ENCODE measurements around the gene KCNH6. TPM values are rescaled to one million over a fixed set of nuclear protein-coding genes. Genes with fewer than 3 reads are reported as not detected.

KCNH6 gene
- total RNA-seq, 5 donors from 2014 or later (not counting 1 experiment from before 2014, with no cell fraction given) = not detected

DNA sequence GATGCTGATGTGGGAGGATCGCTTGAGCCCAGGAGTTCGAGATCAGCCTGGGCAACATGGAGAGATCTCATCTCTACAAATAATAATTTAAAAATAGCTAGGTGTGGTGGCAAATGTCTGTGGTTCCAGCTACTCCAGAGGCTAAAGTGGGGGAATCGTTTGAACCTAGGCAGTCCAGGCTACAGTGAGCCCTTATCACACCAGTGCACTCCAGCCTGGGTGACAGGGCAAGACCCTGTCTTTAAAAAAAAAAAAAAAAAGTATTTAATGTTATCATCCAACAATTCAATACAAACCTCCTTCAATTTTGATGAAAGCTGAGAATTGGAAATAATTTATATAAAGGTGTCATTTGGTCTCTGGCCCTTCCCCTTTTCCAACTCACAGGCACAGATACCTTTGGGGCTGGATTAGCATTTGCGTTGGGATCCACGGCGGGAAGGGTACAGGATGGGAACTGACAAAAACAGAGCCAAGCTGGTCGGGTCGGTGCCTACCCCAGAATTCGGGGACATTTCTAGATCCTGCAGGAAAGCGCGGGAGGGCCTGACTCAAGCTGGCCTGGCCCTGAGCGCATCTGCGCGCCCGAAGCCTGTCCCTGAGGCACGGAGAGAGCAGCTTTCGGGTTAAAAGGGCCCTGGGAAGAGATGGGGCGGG is 26.3 kb downstream of the KCNH6 start:
- H3K9me3 ChIP-seq = no peaks in the 10 kb centered on the region
- no peaks in the 10 kb centered on the region for H3K27me3 Mint-ChIP-seq
- H3K36me3 Mint-ChIP-seq = peaks cover 4% of the 10 kb centered on the region
- H3K36me3 ChIP-seq (ENCODE audit: control insufficient read depth in 2 of 2, extremely low read depth in 1 of 2, insufficient read depth in 1 of 2, low read length in 1 of 2) = no peaks in the 10 kb centered on the region
- peak in 1 of 35 experiments; percentile 6 for DNase-seq
- H3K9me3 Mint-ChIP-seq = no peaks in the 10 kb centered on the region
- 7% methylated on average over 15 of the region's 18 CpGs for WGBS (ENCODE audit: insufficient coverage)
- ATAC-seq (replicated peaks in 1 of 4) = peak in 2 of 4 experiments; percentile 13 to 20
- peak overlapping the region; percentile 97 for H3K27ac Mint-ChIP-seq
- peak overlapping the region; percentile 95 for H3K27ac ChIP-seq (ENCODE audit: low read length)
- ChIA-PET CTCF (interaction anchor here in 1 of 2 donors (0.6 kb wide), 1 partner anchor 47 kb away, joined by 3 read pairs; no protein-coding TSS in a partner anchor), POLR2A (interaction anchor here in 1 of 2 donors (0.6 kb wide), 1 partner anchor 317 kb away, joined by 3 read pairs; no protein-coding TSS in a partner anchor)
- peak overlapping the region; percentile 99 for H3K4me3 Mint-ChIP-seq
- H3K4me1 Mint-ChIP-seq = peaks cover 30 to 40% (median 36%) of the 10 kb centered on the region in 3 donors
- H3K4me1 ChIP-seq (ENCODE audit: control insufficient read depth in 1 of 2, extremely low read depth in 1 of 2, insufficient read depth in 2 of 2, low read length in 2 of 2) = peaks cover 22 to 37% of the 10 kb centered on the region in 2 experiments
- H3K27me3 ChIP-seq (replicated peaks in 1 of 2; ENCODE audit: control insufficient read depth in 2 of 2, extremely low read depth in 1 of 2, insufficient read depth in 2 of 2, low read length in 1 of 2) = no peaks in the 10 kb centered on the region
- peak overlapping the region; percentile 99 for H3K4me3 ChIP-seq (ENCODE audit: control insufficient read depth in 1 of 2, extremely low read depth in 1 of 2, low read length in 1 of 2)

DNA sequence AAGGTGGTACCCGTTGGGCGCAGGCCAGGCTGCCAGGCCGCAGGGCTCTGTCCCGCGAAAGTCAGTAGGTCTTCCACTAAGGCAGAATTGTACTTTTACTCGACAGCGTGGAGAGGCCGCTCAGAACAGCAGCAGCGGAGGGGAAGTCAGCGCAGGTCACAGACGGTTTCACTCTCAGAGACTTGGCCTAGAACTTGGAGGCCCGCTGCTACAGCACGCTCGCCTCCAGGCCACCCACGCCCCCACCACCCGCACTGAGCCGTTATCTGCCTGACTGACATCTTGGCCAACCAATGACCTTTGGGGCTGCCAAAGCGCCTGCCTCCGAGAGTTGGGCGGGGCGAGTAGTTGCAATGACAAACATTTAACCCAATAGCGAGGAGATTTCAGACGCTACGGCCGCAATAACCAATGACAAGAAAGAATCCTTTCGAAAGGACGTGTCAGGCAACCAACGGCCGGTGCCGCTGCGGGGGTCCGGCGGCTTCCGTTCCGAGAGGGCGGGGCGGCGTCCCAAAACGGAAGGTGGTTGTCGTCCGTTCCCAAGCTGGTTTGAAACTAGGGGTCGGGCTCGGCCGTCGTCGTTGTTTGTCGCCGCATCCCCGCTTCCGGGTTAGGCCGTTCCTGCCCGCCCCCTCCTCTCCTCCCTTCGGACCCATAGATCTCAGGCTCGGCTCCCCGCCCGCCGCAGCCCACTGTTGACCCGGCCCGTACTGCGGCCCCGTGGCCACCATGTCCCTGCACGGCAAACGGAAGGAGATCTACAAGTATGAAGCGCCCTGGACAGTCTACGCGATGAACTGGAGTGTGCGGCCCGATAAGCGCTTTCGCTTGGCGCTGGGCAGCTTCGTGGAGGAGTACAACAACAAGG is 27.0 kb downstream of the KCNH6 start, which contains the start of gene DCAF7:
DCAF7 (plus strand) TSS at position 532 of the 871 bp plus-strand sequence; CDS start at position 733, 201 bp downstream.
- no peaks in the 10 kb centered on the region for H3K27me3 ChIP-seq (replicated peaks in 1 of 2; ENCODE audit: control insufficient read depth in 2 of 2, extremely low read depth in 1 of 2, insufficient read depth in 2 of 2, low read length in 1 of 2)
- no peaks in the 10 kb centered on the region for H3K9me3 ChIP-seq
- Mint-ChIP-seq H3K36me3 (peaks cover 4% of the 10 kb centered on the region), H3K27me3 (no peaks in the 10 kb centered on the region), H3K9me3 (no peaks in the 10 kb centered on the region), H3K27ac (peak within 1 kb of the TSS; percentile 97), H3K4me3 (peak within 1 kb of the TSS; percentile 99), H3K4me1 (peaks cover 38 to 47% (median 44%) of the 10 kb centered on the region in 3 donors)
- peak; percentile 95 to 97 (median 95) for ATAC-seq (replicated peaks in 1 of 4)
- DNase-seq = peak; percentile 97 to 100 (median 99)
- WGBS (ENCODE audit: insufficient coverage) = under 1% methylated on average over 70 of the region's 72 CpGs
- ChIA-PET POLR2A (interaction anchor here in 1 of 2 donors (0.6 kb wide), 2 partner anchors 175 to 316 kb away, joined by 3 read pairs; no protein-coding TSS in a partner anchor), CTCF (interaction anchor here in 1 of 2 donors (0.6 to 1.5 kb wide), 2 partner anchors 47 to 160 kb away, joined by 3 to 5 read pairs; no protein-coding TSS in a partner anchor)
- peak within 1 kb of the TSS; percentile 99 for H3K4me3 ChIP-seq (ENCODE audit: control insufficient read depth in 1 of 2, extremely low read depth in 1 of 2, low read length in 1 of 2)
- H3K36me3 ChIP-seq (ENCODE audit: control insufficient read depth in 2 of 2, extremely low read depth in 1 of 2, insufficient read depth in 1 of 2, low read length in 1 of 2) = peaks cover 0 to 1% of the 10 kb centered on the region in 2 donors
- peak within 1 kb of the TSS; percentile 95 for H3K27ac ChIP-seq (ENCODE audit: low read length)
- H3K4me1 ChIP-seq (ENCODE audit: control insufficient read depth in 1 of 2, extremely low read depth in 1 of 2, insufficient read depth in 2 of 2, low read length in 2 of 2) = peaks cover 22 to 37% of the 10 kb centered on the region in 2 experiments

GRCh38 chr17:63550817-63551639 is 27.9 kb downstream of the KCNH6 start:
- Histone ChIP-seq H3K27me3 (replicated peaks in 1 of 2; ENCODE audit: control insufficient read depth in 2 of 2, extremely low read depth in 1 of 2, insufficient read depth in 2 of 2, low read length in 1 of 2) (no peaks in the 10 kb centered on the region), H3K4me1 (ENCODE audit: control insufficient read depth in 1 of 2, extremely low read depth in 1 of 2, insufficient read depth in 2 of 2, low read length in 2 of 2) (peaks cover 22 to 40% of the 10 kb centered on the region in 2 experiments), H3K36me3 (ENCODE audit: control insufficient read depth in 2 of 2, extremely low read depth in 1 of 2, insufficient read depth in 1 of 2, low read length in 1 of 2) (peaks cover 0 to 8% of the 10 kb centered on the region in 2 donors), H3K27ac (ENCODE audit: low read length) (peak overlapping the region; percentile 81), H3K9me3 (no peaks in the 10 kb centered on the region), H3K4me3 (ENCODE audit: control insufficient read depth in 1 of 2, extremely low read depth in 1 of 2, low read length in 1 of 2) (peak overlapping the region; percentile 99)
- Mint-ChIP-seq H3K27ac (peak overlapping the region; percentile 97), H3K4me1 (peaks cover 46 to 56% (median 52%) of the 10 kb centered on the region in 3 donors), H3K27me3 (no peaks in the 10 kb centered on the region), H3K9me3 (no peaks in the 10 kb centered on the region), H3K4me3 (peak overlapping the region; percentile 99), H3K36me3 (peaks cover 8% of the 10 kb centered on the region)
- POLR2A ChIA-PET = no interaction called here
- 0% methylated on average over 15 of the region's 32 CpGs for WGBS (ENCODE audit: insufficient coverage)
- CTCF ChIA-PET = interaction anchor here in 1 of 2 donors (1.0 to 1.5 kb wide), 4 partner anchors 18 to 159 kb away, joined by 3 to 5 read pairs (median 4); no protein-coding TSS in a partner anchor
- DNase-seq (peak in 1 of 35 experiments; percentile 38), ATAC-seq (replicated peaks in 1 of 4) (peak in 1 of 4 experiments; percentile 0)

GRCh38 chr17:63552211-63552610 is 29.1 kb downstream of the KCNH6 start:
- POLR2A ChIA-PET = no interaction called here
- CTCF ChIA-PET = interaction anchor here in 1 of 2 donors (0.6 to 1.2 kb wide), 4 partner anchors 17 to 382 kb away, joined by 3 to 4 read pairs (median 4); no protein-coding TSS in a partner anchor
- no peak overlapping the region for H3K27ac ChIP-seq (ENCODE audit: low read length)

GRCh38 chr17:63555500-63556156 is 32.5 kb downstream of the KCNH6 start:
- Histone ChIP-seq H3K4me3 (ENCODE audit: control insufficient read depth in 1 of 2, extremely low read depth in 1 of 2, low read length in 1 of 2) (no peak overlapping the region), H3K4me1 (ENCODE audit: control insufficient read depth in 1 of 2, extremely low read depth in 1 of 2, insufficient read depth in 2 of 2, low read length in 2 of 2) (peaks cover 22 to 40% of the 10 kb centered on the region in 2 experiments), H3K36me3 (ENCODE audit: control insufficient read depth in 2 of 2, extremely low read depth in 1 of 2, insufficient read depth in 1 of 2, low read length in 1 of 2) (peaks cover 0 to 8% of the 10 kb centered on the region in 2 donors), H3K9me3 (no peaks in the 10 kb centered on the region), H3K27me3 (replicated peaks in 1 of 2; ENCODE audit: control insufficient read depth in 2 of 2, extremely low read depth in 1 of 2, insufficient read depth in 2 of 2, low read length in 1 of 2) (no peaks in the 10 kb centered on the region), H3K27ac (ENCODE audit: low read length) (no peak overlapping the region)
- WGBS (ENCODE audit: insufficient coverage) = 100% methylated on average over 2 of the region's 7 CpGs
- H3K4me1 Mint-ChIP-seq = peaks cover 79 to 85% (median 81%) of the 10 kb centered on the region in 3 donors
- no peaks in the 10 kb centered on the region for H3K9me3 Mint-ChIP-seq
- peak overlapping the region in 1 of 2 donors; percentile 3 for H3K27ac Mint-ChIP-seq
- CTCF ChIA-PET = no interaction called here
- no peak for DNase-seq
- H3K27me3 Mint-ChIP-seq = no peaks in the 10 kb centered on the region
- POLR2A ChIA-PET = no interaction called here
- peaks cover 16% of the 10 kb centered on the region for H3K36me3 Mint-ChIP-seq
- no peak for ATAC-seq (replicated peaks in 1 of 4)
- H3K4me3 Mint-ChIP-seq = peak overlapping the region in 1 of 3 donors; percentile 36

More at GRCh38 chr17:63552211-63552610, 29.1 kb downstream of the KCNH6 start:
- Mint-ChIP-seq H3K27me3 (no peaks in the 10 kb centered on the region), H3K4me3 (peak overlapping the region; percentile 99), H3K36me3 (peaks cover 15% of the 10 kb centered on the region), H3K4me1 (peaks cover 55 to 68% (median 60%) of the 10 kb centered on the region in 3 donors), H3K9me3 (no peaks in the 10 kb centered on the region), H3K27ac (peak overlapping the region in 1 of 2 donors; percentile 66)
- H3K9me3 ChIP-seq = no peaks in the 10 kb centered on the region
- no peak for ATAC-seq (replicated peaks in 1 of 4)
- no CpG with 5 or more reads among the region's 6 CpGs for WGBS (ENCODE audit: insufficient coverage)
- H3K27me3 ChIP-seq (replicated peaks in 1 of 2; ENCODE audit: control insufficient read depth in 2 of 2, extremely low read depth in 1 of 2, insufficient read depth in 2 of 2, low read length in 1 of 2) = no peaks in the 10 kb centered on the region
- H3K4me1 ChIP-seq (ENCODE audit: control insufficient read depth in 1 of 2, extremely low read depth in 1 of 2, insufficient read depth in 2 of 2, low read length in 2 of 2) = peaks cover 22 to 44% of the 10 kb centered on the region in 2 experiments
- no peak for DNase-seq
- peak overlapping the region; percentile 51 to 99 for H3K4me3 ChIP-seq (ENCODE audit: control insufficient read depth in 1 of 2, extremely low read depth in 1 of 2, low read length in 1 of 2)
- peaks cover 0 to 8% of the 10 kb centered on the region in 2 donors for H3K36me3 ChIP-seq (ENCODE audit: control insufficient read depth in 2 of 2, extremely low read depth in 1 of 2, insufficient read depth in 1 of 2, low read length in 1 of 2)
